Cardiac muscle cell (in vitro differentiated cells and primary cell): ENCODE measurements around the gene F8A1. TPM values are rescaled to one million over a fixed set of nuclear protein-coding genes. Genes with fewer than 3 reads are reported as not detected.
A peak's percentile ranks its signal among the peaks of the same experiment; 100 is the strongest.
"Not testable (repeated sequence)": the region's sequence is repeated elsewhere in the genome, so short reads cannot be mapped to it uniquely, and the experiment has no call there.

Source experiments
- DNase-seq, 2 donors: peaks; one replicate each; pipeline versions ENCODE4 v3.0.0 to v3.0.0-alpha.2; 2010 to 2017; ENCODE audit warnings: low read depth in 1 of 2, low spot score in 1 of 2
- H3K27ac ChIP-seq: fragments of 200-600 bp; sonication (generic); 2 replicates; pipeline ENCODE4 v1.5.1; 2016
- H3K27me3 ChIP-seq: fragments of 200-600 bp; sonication (generic); 2 replicates; pipeline ENCODE4 v1.6.0; 2016; ENCODE audit warnings: control low read depth
- H3K36me3 ChIP-seq: fragments of 200-600 bp; sonication (generic); 2 replicates; pipeline ENCODE4 v1.5.1; 2016; ENCODE audit warnings: control low read depth
- H3K4me1 ChIP-seq: fragments of 200-600 bp; sonication (generic); 2 replicates; pipeline ENCODE4 v1.8.1; 2017; ENCODE audit warnings: low read depth, mild to moderate bottlenecking, mixed run types
- H3K4me3 ChIP-seq: fragments of 200-600 bp; sonication (generic); 2 replicates; pipeline ENCODE4 v1.5.1; 2016; ENCODE audit warnings: mild to moderate bottlenecking
- H3K9me3 ChIP-seq: fragments of 200-600 bp; sonication (generic); 2 replicates; pipeline ENCODE4 v1.5.1; 2017; ENCODE audit warnings: low read depth, mild to moderate bottlenecking, control low read depth
- polyA plus RNA-seq: library from polyadenylated mRNA; unstranded; fragments of >200 nt; fragmentation: Nextera tagmentation; extraction: Ambion mirVana; gene quantifications from 2 replicates; pipeline ENCODE4 v1.2.1, GENCODE V29; 2016
- total RNA-seq: library from RNA; depleted of rRNA; stranded (reverse); fragments of >200 nt; gene quantifications from 2 replicates; pipeline ENCODE4 v1.2.3, GENCODE V29; 2016
- TF ChIP-seq, protein P1 (sequence below): IDR thresholded peaks from 2 replicates; pipeline ENCODE4 v1.5.1; 2012; ENCODE audit warnings: low read depth, mild to moderate bottlenecking, low read length

Gene F8A1
- total and polyA plus RNA-seq, 2 experiments from 2014 or later: 16.0 to 39.0 TPM

DNA sequence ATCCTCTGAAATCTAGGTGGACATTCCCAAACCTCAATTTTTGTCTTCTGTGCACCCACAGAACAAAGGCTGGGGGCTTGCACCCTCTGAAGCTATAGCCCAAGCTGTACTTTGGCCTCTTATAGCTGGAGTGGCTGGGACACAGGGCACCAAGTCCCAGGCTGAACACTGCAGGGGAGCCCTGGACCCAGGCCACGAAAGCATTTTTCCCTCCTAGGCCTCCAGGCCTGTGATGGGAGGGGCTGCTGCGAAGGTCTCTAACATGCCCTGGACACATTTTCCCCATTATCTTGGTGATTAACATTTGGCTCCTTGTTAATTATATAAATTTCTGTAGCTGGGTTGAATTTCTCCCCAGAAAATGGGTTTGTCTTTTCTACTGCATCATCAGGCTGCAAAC lies 27.9 kb downstream of the F8A1 start:
- DNase-seq: no peak
- no peak overlapping the region for H3K27ac ChIP-seq
- H3K4me1 ChIP-seq: no peaks in the 10 kb centered on the region
- H3K27me3 ChIP-seq: no peaks in the 10 kb centered on the region
- no peaks in the 10 kb centered on the region for H3K9me3 ChIP-seq
- no peaks in the 10 kb centered on the region for H3K36me3 ChIP-seq
- TF ChIP-seq, protein P1, sequence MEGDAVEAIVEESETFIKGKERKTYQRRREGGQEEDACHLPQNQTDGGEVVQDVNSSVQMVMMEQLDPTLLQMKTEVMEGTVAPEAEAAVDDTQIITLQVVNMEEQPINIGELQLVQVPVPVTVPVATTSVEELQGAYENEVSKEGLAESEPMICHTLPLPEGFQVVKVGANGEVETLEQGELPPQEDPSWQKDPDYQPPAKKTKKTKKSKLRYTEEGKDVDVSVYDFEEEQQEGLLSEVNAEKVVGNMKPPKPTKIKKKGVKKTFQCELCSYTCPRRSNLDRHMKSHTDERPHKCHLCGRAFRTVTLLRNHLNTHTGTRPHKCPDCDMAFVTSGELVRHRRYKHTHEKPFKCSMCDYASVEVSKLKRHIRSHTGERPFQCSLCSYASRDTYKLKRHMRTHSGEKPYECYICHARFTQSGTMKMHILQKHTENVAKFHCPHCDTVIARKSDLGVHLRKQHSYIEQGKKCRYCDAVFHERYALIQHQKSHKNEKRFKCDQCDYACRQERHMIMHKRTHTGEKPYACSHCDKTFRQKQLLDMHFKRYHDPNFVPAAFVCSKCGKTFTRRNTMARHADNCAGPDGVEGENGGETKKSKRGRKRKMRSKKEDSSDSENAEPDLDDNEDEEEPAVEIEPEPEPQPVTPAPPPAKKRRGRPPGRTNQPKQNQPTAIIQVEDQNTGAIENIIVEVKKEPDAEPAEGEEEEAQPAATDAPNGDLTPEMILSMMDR: no peak
- no peak overlapping the region for H3K4me3 ChIP-seq

DNA sequence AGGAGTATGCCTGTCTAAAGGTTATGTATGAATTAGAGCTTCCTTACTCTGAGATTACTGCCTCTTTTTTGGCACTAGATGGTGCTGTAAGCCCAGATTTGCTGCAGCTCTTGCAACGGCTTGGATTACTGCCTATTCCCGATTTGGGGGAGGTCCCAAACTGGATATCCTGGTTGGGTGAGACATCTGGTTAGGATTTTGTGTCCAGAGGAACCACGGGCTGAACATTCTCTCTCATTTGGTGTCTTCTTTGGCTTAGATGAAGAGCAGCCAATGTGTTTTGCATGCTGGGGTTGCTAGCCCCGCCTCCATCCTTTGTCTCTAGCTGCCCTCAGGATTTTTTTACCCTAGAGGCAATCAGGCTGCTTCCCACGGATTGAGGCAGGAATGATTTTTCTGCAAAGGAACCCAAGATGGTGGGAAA lies 31.9 kb downstream of the F8A1 start:
- Histone ChIP-seq H3K27me3 (no peaks in the 10 kb centered on the region), H3K4me1 (no peaks in the 10 kb centered on the region), H3K9me3 (no peaks in the 10 kb centered on the region), H3K27ac (no peak overlapping the region), H3K4me3 (no peak overlapping the region), H3K36me3 (no peaks in the 10 kb centered on the region)
- TF ChIP-seq, protein P1: peak; percentile 61
- DNase-seq: peak; percentile 62 to 89

GRCh38 chrX:154924771-154925170 lies 38.6 kb downstream of the F8A1 start:
- H3K4me3 ChIP-seq, H3K27ac ChIP-seq, DNase-seq, H3K27me3 ChIP-seq, H3K9me3 ChIP-seq, H3K4me1 ChIP-seq, H3K36me3 ChIP-seq: not testable (repeated sequence)

Other genes starting within 250 kb of the F8A1 start
- not detected in 2 replicates for gene CTAG2, start 232.8 kb upstream of the F8A1 start, total RNA-seq
- not detected in 2 replicates for gene CTAG2, start 232.8 kb upstream of the F8A1 start, polyA plus RNA-seq
- 0.45 and 0.60 TPM in 2 replicates for gene GAB3, start 135.3 kb upstream of the F8A1 start, total RNA-seq
- gene GAB3, start 135.3 kb upstream of the F8A1 start, polyA plus RNA-seq: 0.17 TPM in 1 of 2 replicates, not detected in the other
- gene DKC1, start 123.5 kb upstream of the F8A1 start, total RNA-seq: 15.1 and 30.9 TPM in 2 replicates
- gene DKC1, start 123.5 kb upstream of the F8A1 start, polyA plus RNA-seq: 22.8 and 36.0 TPM in 2 replicates
- 22.5 and 24.1 TPM in 2 replicates for gene MPP1, start 80.9 kb upstream of the F8A1 start, total RNA-seq
- gene MPP1, start 80.9 kb upstream of the F8A1 start, polyA plus RNA-seq: 28.5 and 36.4 TPM in 2 replicates
- not detected in 2 replicates for gene SMIM9, start 51.7 kb upstream of the F8A1 start, total RNA-seq
- gene SMIM9, start 51.7 kb upstream of the F8A1 start, polyA plus RNA-seq: not detected in 2 replicates
- 7.5 and 10.0 TPM in 2 replicates for gene F8, start 136.4 kb downstream of the F8A1 start, total RNA-seq
- 3.2 and 4.5 TPM in 2 replicates for gene F8, start 136.4 kb downstream of the F8A1 start, polyA plus RNA-seq
- gene FUNDC2, start 140.5 kb downstream of the F8A1 start, total RNA-seq: 51.0 and 62.6 TPM in 2 replicates
- gene FUNDC2, start 140.5 kb downstream of the F8A1 start, polyA plus RNA-seq: 119 and 126 TPM in 2 replicates
- 23.3 and 48.7 TPM in 2 replicates for gene CMC4, start 184.8 kb downstream of the F8A1 start, total RNA-seq
- gene CMC4, start 184.8 kb downstream of the F8A1 start, polyA plus RNA-seq: 25.6 and 32.0 TPM in 2 replicates
- 1.7 and 2.3 TPM in 2 replicates for gene MTCP1, start 184.8 kb downstream of the F8A1 start, total RNA-seq
- 32.4 and 42.2 TPM in 2 replicates for gene MTCP1, start 184.8 kb downstream of the F8A1 start, polyA plus RNA-seq
- 6.0 and 7.6 TPM in 2 replicates for gene BRCC3, start 185.2 kb downstream of the F8A1 start, total RNA-seq
- gene BRCC3, start 185.2 kb downstream of the F8A1 start, polyA plus RNA-seq: 24.7 and 28.0 TPM in 2 replicates